Jurkat, Clone E6-1 (cell line): ENCODE data around the gene VWA8.
"Not testable (repeated sequence)": the region's sequence is repeated elsewhere in the genome, so short reads cannot be mapped to it uniquely, and the experiment has no call there.

ENCODE experiments used
- DNase-seq: peaks from one replicate; pipeline ENCODE4 v3.0.0-alpha.2; 2011; ENCODE audit warnings: low read depth, low spot score
- H3K4me3 ChIP-seq: 2 replicates; pipeline ENCODE4 v1.5.1; 2011; ENCODE audit warnings: mild to moderate bottlenecking, low read length, control low read depth, moderate library complexity

Gene VWA8

GRCh38 chr13:41588448-41588847 lies 372.5 kb downstream of the VWA8 start:
- DNase-seq: no peak
- no peak overlapping the region for H3K4me3 ChIP-seq

- peak; percentile 34 for DNase-seq
Measured at GRCh38 chr13:41587490-41587889, 373.4 kb downstream of the VWA8 start.

GRCh38 chr13:41586216-41586615 lies 374.7 kb downstream of the VWA8 start:
- no peak for DNase-seq
- H3K4me3 ChIP-seq: no peak overlapping the region

More at GRCh38 chr13:41587490-41587889, 373.4 kb downstream of the VWA8 start:
- no peak overlapping the region for H3K4me3 ChIP-seq

- no peak for DNase-seq
- H3K4me3 ChIP-seq: no peak overlapping the region
Measured at GRCh38 chr13:41582027-41582463, 378.9 kb downstream of the VWA8 start.

GRCh38 chr13:41580345-41580744 lies 380.6 kb downstream of the VWA8 start:
- H3K4me3 ChIP-seq: no peak overlapping the region
- DNase-seq: no peak

GRCh38 chr13:41579881-41580280 lies 381.0 kb downstream of the VWA8 start:
- DNase-seq: no peak
- H3K4me3 ChIP-seq: no peak overlapping the region

- no peak overlapping the region for H3K4me3 ChIP-seq
- no peak for DNase-seq
Measured at GRCh38 chr13:41579168-41579567, 381.7 kb downstream of the VWA8 start.

GRCh38 chr13:41578371-41578770 lies 382.5 kb downstream of the VWA8 start:
- no peak for DNase-seq

GRCh38 chr13:41577436-41577835 lies 383.5 kb downstream of the VWA8 start:
- H3K4me3 ChIP-seq: no peak overlapping the region
- DNase-seq: no peak

More at GRCh38 chr13:41578371-41578770, 382.5 kb downstream of the VWA8 start:
- no peak overlapping the region for H3K4me3 ChIP-seq

GRCh38 chr13:41573640-41574039 lies 387.3 kb downstream of the VWA8 start:
- not testable (repeated sequence) for H3K4me3 ChIP-seq, DNase-seq

- H3K4me3 ChIP-seq, DNase-seq: not testable (repeated sequence)
Measured at GRCh38 chr13:41571817-41572340, 389.0 kb downstream of the VWA8 start.

- H3K4me3 ChIP-seq: no peak overlapping the region
- no peak for DNase-seq
Measured at GRCh38 chr13:41568972-41569351, 391.9 kb downstream of the VWA8 start.

- DNase-seq: peak; percentile 28
- no peak overlapping the region for H3K4me3 ChIP-seq
Measured at GRCh38 chr13:41568143-41568971, 392.6 kb downstream of the VWA8 start.

GRCh38 chr13:41567363-41567762 lies 393.5 kb downstream of the VWA8 start:
- no peak overlapping the region for H3K4me3 ChIP-seq
- no peak for DNase-seq

GRCh38 chr13:41565846-41566245 lies 395.1 kb downstream of the VWA8 start:
- no peak overlapping the region for H3K4me3 ChIP-seq
- DNase-seq: no peak

GRCh38 chr13:41565216-41565615 lies 395.7 kb downstream of the VWA8 start:
- no peak for DNase-seq
- H3K4me3 ChIP-seq: no peak overlapping the region

- no peak overlapping the region for H3K4me3 ChIP-seq
- DNase-seq: peak; percentile 34
Measured at GRCh38 chr13:41563984-41564365, 396.9 kb downstream of the VWA8 start.

- no peak overlapping the region for H3K4me3 ChIP-seq
- peak; percentile 79 for DNase-seq
Measured at GRCh38 chr13:41563341-41563983, 397.4 kb downstream of the VWA8 start.

GRCh38 chr13:41562541-41563178 lies 398.2 kb downstream of the VWA8 start:
- no peak for DNase-seq
- no peak overlapping the region for H3K4me3 ChIP-seq

- no peak overlapping the region for H3K4me3 ChIP-seq
- peak; percentile 66 for DNase-seq
Measured at GRCh38 chr13:41562083-41562482, 398.8 kb downstream of the VWA8 start.
